H1 (cell line): Measurements from ENCODE around the gene CHAC1. TPM values are rescaled to one million over a fixed set of nuclear protein-coding genes. Genes with fewer than 3 reads are reported as not detected.

Experiments used
- ASH2L ChIP-seq: fragments of 200-600, 300-600 bp; sonication (generic); IDR thresholded peaks from one replicate; pipeline ENCODE4 v1.7.1; 2017; ENCODE audit warnings: low read length
- CHD1 ChIP-seq: IDR thresholded peaks from 2 replicates; pipeline ENCODE4 v1.6.1; 2012; ENCODE audit warnings: low read depth, low read length, improper control_type of control experiment
- POLR2AphosphoS5 ChIP-seq: IDR thresholded peaks from 2 replicates; pipeline ENCODE4 v1.6.1; 2011; ENCODE audit warnings: low read depth, low read length
- RNF2 ChIP-seq: fragments of 200-900, 300-1000 bp; sonication (generic); IDR thresholded peaks from 2 replicates; pipeline ENCODE4 v1.7.1; 2016; ENCODE audit warnings: borderline replicate concordance, low read depth, mild to moderate bottlenecking, antibody characterized with exemption, low read length; ENCODE audit not compliant: poor library complexity, severe bottlenecking; ENCODE audit errors: missing control alignments
- RXRA ChIP-seq: IDR thresholded peaks from 2 replicates; pipeline ENCODE4 v1.6.1; 2011; ENCODE audit warnings: low read depth, mild to moderate bottlenecking, low read length, moderate library complexity; ENCODE audit not compliant: insufficient read depth
- ZNF274 ChIP-seq: IDR thresholded peaks from 2 replicates; pipeline ENCODE4 v1.7.0; 2012; ENCODE audit warnings: low read length, borderline replicate concordance; ENCODE audit errors: extremely low read depth
- polyA plus RNA-seq, 7 experiments: library from polyadenylated mRNA; depleted of rRNA in 3 of 7; stranded (reverse) in 5 of 7; unstranded in 2 of 7; fragments of >200 nt in 5 of 7; fragments of 200-250 nt in 2 of 7; gene quantifications; 1 replicate in 5 of 7; 2 replicates in 1 of 7; 4 replicates in 1 of 7; pipeline versions ENCODE4 v1.2.1 to v1.2.3, GENCODE V29; 2011 to 2013; ENCODE audit warnings: missing spikeins in 2 of 7, mixed read lengths in 2 of 7
- total RNA-seq: library from RNA; stranded (reverse); fragmentation: NEBNext Ultra II Directional; extraction: Animal tissue kit (Norgen Biotek cat#: 25700); gene quantifications from 2 replicates; pipeline ENCODE4 v1.2.1, GENCODE V29; 2021
- TF ChIP-seq, protein P1 (sequence below): IDR thresholded peaks from 2 replicates; pipeline ENCODE4 v1.6.1; 2012; ENCODE audit warnings: low read length, inconsistent platforms

Gene CHAC1
- total and polyA plus RNA-seq, 2 of the 8 experiments (the other 6 are each of a cell fraction or from before 2014, with no cell fraction given) = 34.3 to 159 TPM

DNA sequence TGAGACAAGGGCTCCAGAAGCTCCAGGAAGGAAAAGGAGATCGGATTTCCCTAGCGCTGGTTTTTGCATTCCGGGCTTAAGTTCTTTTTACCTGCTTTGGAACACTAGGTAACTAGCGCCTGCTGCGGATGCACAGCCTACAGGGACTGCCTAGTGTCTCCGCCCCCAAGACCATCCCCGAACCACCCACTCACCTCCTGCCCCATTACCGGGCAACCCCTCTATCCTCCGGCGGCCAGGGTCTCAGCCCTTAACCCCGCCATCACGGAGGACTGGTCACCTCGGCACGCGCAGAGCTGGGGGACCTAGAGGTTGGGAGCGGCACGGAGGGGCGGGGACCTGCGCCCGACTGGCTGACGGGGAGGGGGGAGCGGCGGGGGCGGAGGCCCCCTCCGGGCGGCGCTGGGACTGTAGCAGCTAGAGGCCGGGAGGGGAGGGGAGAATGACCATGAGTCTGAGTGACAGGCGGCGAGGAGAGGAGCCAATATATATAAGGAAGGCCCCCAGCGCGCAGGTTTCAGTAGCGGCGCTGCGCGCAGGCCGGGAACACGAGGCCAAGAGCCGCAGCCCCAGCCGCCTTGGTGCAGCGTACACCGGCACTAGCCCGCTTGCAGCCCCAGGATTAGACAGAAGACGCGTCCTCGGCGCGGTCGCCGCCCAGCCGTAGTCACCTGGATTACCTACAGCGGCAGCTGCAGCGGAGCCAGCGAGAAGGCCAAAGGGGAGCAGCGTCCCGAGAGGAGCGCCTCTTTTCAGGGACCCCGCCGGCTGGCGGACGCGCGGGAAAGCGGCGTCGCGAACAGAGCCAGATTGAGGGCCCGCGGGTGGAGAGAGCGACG is 24.2 kb upstream of the CHAC1 start, which contains the start of gene DLL4 (continued):
- TF ChIP-seq RXRA = no peak
- TF ChIP-seq, protein P1, sequence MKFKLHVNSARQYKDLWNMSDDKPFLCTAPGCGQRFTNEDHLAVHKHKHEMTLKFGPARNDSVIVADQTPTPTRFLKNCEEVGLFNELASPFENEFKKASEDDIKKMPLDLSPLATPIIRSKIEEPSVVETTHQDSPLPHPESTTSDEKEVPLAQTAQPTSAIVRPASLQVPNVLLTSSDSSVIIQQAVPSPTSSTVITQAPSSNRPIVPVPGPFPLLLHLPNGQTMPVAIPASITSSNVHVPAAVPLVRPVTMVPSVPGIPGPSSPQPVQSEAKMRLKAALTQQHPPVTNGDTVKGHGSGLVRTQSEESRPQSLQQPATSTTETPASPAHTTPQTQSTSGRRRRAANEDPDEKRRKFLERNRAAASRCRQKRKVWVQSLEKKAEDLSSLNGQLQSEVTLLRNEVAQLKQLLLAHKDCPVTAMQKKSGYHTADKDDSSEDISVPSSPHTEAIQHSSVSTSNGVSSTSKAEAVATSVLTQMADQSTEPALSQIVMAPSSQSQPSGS = no peak
- peak; percentile 43 for TF ChIP-seq ASH2L
- no peak for TF ChIP-seq RNF2
- TF ChIP-seq POLR2AphosphoS5 = peak; percentile 56
- TF ChIP-seq ZNF274 = no peak
- no peak for TF ChIP-seq CHD1
